ENCODE data around the gene LIMS1. TPM values are rescaled to one million over a fixed set of nuclear protein-coding genes. Genes with fewer than 3 reads are reported as not detected.

The LIMS1 gene
- total RNA-seq, 2 experiments from 2014 or later, result 18.5 to 21.3 TPM

DNA sequence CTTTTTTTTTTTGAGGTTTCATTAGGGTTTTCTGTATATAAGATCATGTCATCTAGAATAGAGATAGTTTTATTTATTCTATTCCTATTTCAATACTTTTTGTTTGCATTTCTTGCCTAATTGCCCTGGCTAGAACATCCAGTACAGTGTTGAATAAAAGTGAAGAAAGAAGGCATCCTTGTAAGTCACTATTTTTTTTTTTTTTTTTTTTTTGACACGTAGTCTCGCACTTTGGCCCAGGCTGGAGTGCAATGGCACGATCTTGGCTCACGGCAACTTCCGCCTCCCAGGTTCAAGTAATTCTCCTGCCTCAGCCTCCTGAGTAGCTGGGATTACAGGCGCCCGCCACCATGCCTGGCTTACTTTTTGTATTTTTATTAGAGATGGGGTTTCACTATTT, 157.2 kb downstream of the LIMS1 start:
- no peaks in the 10 kb centered on the region for H3K36me3 ChIP-seq (ENCODE audit: insufficient read depth, low read length)
- no peak overlapping the region for H3K4me3 ChIP-seq (ENCODE audit: low read length)
- Mint-ChIP-seq H3K27me3 (no peaks in the 10 kb centered on the region), H3K27ac (no peak overlapping the region), H3K4me1 (ENCODE audit: low read depth) (no peaks in the 10 kb centered on the region), H3K36me3 (ENCODE audit: low read depth) (no peaks in the 10 kb centered on the region), H3K9me3 (no peaks in the 10 kb centered on the region), H3K4me3 (no peak overlapping the region)
- H3K27me3 ChIP-seq (ENCODE audit: control insufficient read depth in 1 of 2, insufficient read depth in 2 of 2, low read length in 2 of 2), result no peaks in the 10 kb centered on the region
- DNase-seq (no peak), ATAC-seq (ENCODE audit: poor library complexity) (no peak)
- H3K9me3 ChIP-seq (ENCODE audit: control insufficient read depth in 1 of 2, insufficient read depth in 1 of 2, low read length in 2 of 2), result no peaks in the 10 kb centered on the region
- ChIA-PET CTCF (no interaction called here), POLR2A (no interaction called here)
- no peaks in the 10 kb centered on the region for H3K4me1 ChIP-seq (ENCODE audit: insufficient read depth, low read length)
- H3K27ac ChIP-seq (ENCODE audit: low read depth in 1 of 2, low read length in 2 of 2), result no peak overlapping the region
- intact Hi-C loops (cut with DNase I, micrococcal nuclease), result no loop called here
- TF ChIP-seq, protein P1, sequence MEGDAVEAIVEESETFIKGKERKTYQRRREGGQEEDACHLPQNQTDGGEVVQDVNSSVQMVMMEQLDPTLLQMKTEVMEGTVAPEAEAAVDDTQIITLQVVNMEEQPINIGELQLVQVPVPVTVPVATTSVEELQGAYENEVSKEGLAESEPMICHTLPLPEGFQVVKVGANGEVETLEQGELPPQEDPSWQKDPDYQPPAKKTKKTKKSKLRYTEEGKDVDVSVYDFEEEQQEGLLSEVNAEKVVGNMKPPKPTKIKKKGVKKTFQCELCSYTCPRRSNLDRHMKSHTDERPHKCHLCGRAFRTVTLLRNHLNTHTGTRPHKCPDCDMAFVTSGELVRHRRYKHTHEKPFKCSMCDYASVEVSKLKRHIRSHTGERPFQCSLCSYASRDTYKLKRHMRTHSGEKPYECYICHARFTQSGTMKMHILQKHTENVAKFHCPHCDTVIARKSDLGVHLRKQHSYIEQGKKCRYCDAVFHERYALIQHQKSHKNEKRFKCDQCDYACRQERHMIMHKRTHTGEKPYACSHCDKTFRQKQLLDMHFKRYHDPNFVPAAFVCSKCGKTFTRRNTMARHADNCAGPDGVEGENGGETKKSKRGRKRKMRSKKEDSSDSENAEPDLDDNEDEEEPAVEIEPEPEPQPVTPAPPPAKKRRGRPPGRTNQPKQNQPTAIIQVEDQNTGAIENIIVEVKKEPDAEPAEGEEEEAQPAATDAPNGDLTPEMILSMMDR (IDR thresholded peaks at IDR 0.05), result no peak

DNA sequence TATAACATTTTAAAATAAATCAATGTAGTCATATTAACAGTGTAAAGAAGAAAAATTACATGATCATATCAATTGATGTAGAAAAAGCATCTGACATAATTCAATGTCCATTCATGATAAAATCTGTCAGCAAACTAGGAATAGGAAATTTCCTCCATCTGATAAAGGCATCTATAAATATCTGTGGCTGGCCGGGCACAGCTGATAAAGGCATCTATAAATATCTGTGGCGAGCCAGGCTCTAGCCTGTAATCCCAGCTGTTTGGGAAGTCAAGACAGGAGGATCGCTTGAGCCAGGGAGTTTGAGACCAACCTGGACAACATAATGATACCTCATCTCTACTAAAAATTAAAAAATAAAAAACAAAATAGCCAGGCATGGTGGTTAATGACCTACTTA, 166.9 kb downstream of the LIMS1 start:
- H3K4me3 Mint-ChIP-seq, result no peak overlapping the region
- no peak for DNase-seq
- no peaks in the 10 kb centered on the region for H3K36me3 Mint-ChIP-seq (ENCODE audit: low read depth)
- POLR2A ChIA-PET, result no interaction called here
- H3K27ac Mint-ChIP-seq, result no peak overlapping the region
- Histone ChIP-seq H3K27me3 (ENCODE audit: control insufficient read depth in 1 of 2, insufficient read depth in 2 of 2, low read length in 2 of 2) (no peaks in the 10 kb centered on the region), H3K9me3 (ENCODE audit: control insufficient read depth in 1 of 2, insufficient read depth in 1 of 2, low read length in 2 of 2) (no peaks in the 10 kb centered on the region), H3K27ac (ENCODE audit: low read depth in 1 of 2, low read length in 2 of 2) (no peak overlapping the region), H3K4me3 (ENCODE audit: low read length) (no peak overlapping the region), H3K4me1 (ENCODE audit: insufficient read depth, low read length) (no peaks in the 10 kb centered on the region), H3K36me3 (ENCODE audit: insufficient read depth, low read length) (no peaks in the 10 kb centered on the region)
- no peaks in the 10 kb centered on the region for H3K9me3 Mint-ChIP-seq
- CTCF ChIA-PET, result no interaction called here
- TF ChIP-seq, protein P1 (IDR thresholded peaks at IDR 0.05), result no peak
- no peaks in the 10 kb centered on the region for H3K27me3 Mint-ChIP-seq
- intact Hi-C loops (cut with DNase I, micrococcal nuclease), result no loop called here
- no peak for ATAC-seq (ENCODE audit: poor library complexity)
- H3K4me1 Mint-ChIP-seq (ENCODE audit: low read depth), result no peaks in the 10 kb centered on the region

DNA sequence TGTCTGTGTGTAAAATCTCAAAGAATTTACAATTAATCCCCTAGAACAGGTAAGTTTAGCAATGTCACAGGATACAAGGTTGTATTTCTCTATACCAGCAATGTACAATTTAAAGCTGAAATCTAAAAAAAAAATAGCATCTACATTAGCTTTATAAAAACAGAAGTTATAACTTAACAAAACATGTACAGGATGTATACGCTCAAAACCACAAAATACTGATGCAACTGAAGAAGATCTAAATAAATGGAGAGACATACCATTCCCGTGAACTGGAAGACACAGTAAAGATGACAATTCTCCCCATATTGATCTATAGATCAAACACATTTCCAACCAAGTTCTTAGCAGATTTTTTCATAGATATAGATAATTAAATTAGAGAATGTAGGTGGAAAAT, 167.5 kb downstream of the LIMS1 start:
- H3K9me3 ChIP-seq (ENCODE audit: control insufficient read depth in 1 of 2, insufficient read depth in 1 of 2, low read length in 2 of 2), result no peaks in the 10 kb centered on the region
- no peaks in the 10 kb centered on the region for H3K9me3 Mint-ChIP-seq
- H3K27ac ChIP-seq (ENCODE audit: low read depth in 1 of 2, low read length in 2 of 2), result no peak overlapping the region
- no peaks in the 10 kb centered on the region for H3K27me3 ChIP-seq (ENCODE audit: control insufficient read depth in 1 of 2, insufficient read depth in 2 of 2, low read length in 2 of 2)
- H3K4me3 ChIP-seq (ENCODE audit: low read length), result no peak overlapping the region
- DNase-seq (no peak), ATAC-seq (ENCODE audit: poor library complexity) (no peak)
- TF ChIP-seq, protein P1 (IDR thresholded peaks at IDR 0.05), result no peak
- no peak overlapping the region for H3K27ac Mint-ChIP-seq
- H3K4me1 Mint-ChIP-seq (ENCODE audit: low read depth), result no peaks in the 10 kb centered on the region
- no peak overlapping the region for H3K4me3 Mint-ChIP-seq
- CTCF ChIA-PET, result no interaction called here
- intact Hi-C loops (cut with DNase I, micrococcal nuclease), result no loop called here
- POLR2A ChIA-PET, result no interaction called here
- H3K36me3 ChIP-seq (ENCODE audit: insufficient read depth, low read length), result no peaks in the 10 kb centered on the region
- H3K4me1 ChIP-seq (ENCODE audit: insufficient read depth, low read length), result no peaks in the 10 kb centered on the region
- no peaks in the 10 kb centered on the region for H3K36me3 Mint-ChIP-seq (ENCODE audit: low read depth)
- no peaks in the 10 kb centered on the region for H3K27me3 Mint-ChIP-seq
